ENCODE measurements around the gene PRKG1. TPM values are rescaled to one million over a fixed set of nuclear protein-coding genes. Genes with fewer than 3 reads are reported as not detected.

Gene PRKG1
- total and polyA plus RNA-seq, 2 of the 8 experiments (the other 6 are each of a cell fraction or from before 2014, with no cell fraction given) = 4.2 to 15.2 TPM

- TF ChIP-seq CTBP2 (IDR thresholded peaks at IDR 0.05; ENCODE audit: borderline replicate concordance, insufficient read depth, insufficient read length, low read length) = no peak
- TF ChIP-seq EP300 (IDR thresholded peaks at IDR 0.05; ENCODE audit: borderline replicate concordance in 1 of 2, low read depth in 2 of 2, low read length in 2 of 2) = no peak
- TF ChIP-seq SAP30 (IDR thresholded peaks at IDR 0.05; ENCODE audit: insufficient read depth, insufficient replicate concordance, low read length) = no peak
- TF ChIP-seq NANOG (IDR thresholded peaks at IDR 0.05; ENCODE audit: insufficient read depth, low read depth, low read length, poor library complexity, severe bottlenecking) = no peak
- TF ChIP-seq EGR1 (IDR thresholded peaks at IDR 0.05; ENCODE audit: borderline replicate concordance, low read depth, low read length) = no peak
- TF ChIP-seq RAD21 (IDR thresholded peaks at IDR 0.05 in 1 of 2, conservative IDR thresholded peaks at IDR 0.05 in 1 of 2; ENCODE audit: low read depth in 2 of 2, low read length in 2 of 2) = no peak
- no peak for TF ChIP-seq KDM4A (IDR thresholded peaks at IDR 0.05; ENCODE audit: low read depth, low read length, severe bottlenecking)
These were observed 104.3 kb downstream of the PRKG1 start (continued) for GRCh38 chr10:51178634-51179033.

Measured in H1 (cell line).